HG03280 (cell line): Measurements from ENCODE around the gene ZDHHC11B.
"Not testable (repeated sequence)": the region's sequence is repeated elsewhere in the genome, so short reads cannot be mapped to it uniquely, and the experiment has no call there.

ENCODE experiments used
- ATAC-seq: cut with Tn5 transposase; IDR thresholded peaks from one replicate; pipeline ENCODE4 v1.9.1; 2021; ENCODE audit warnings: mild to moderate bottlenecking, moderate library complexity; ENCODE audit not compliant: unreplicated experiment

ZDHHC11B gene

DNA sequence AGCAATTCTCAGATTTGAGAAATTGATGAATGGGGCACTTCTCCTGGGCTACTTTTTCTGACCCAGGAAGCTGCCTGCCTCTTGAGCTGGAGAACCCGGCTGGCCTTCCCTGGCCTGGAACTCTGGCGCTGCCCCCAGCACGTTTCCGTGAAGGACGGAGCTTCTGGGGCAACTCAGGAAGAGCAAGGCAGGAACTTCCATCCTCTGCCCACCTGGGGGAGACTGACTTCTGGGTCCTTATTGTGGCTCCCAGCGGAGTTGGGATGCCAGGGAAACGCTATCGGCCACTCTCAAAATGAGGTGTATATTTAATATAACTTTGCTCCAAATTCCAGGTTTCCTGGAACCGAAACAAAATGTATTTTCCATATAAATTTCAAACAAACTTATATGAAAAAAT, 57.4 kb downstream of the ZDHHC11B start:
- ATAC-seq = not testable (repeated sequence)

DNA sequence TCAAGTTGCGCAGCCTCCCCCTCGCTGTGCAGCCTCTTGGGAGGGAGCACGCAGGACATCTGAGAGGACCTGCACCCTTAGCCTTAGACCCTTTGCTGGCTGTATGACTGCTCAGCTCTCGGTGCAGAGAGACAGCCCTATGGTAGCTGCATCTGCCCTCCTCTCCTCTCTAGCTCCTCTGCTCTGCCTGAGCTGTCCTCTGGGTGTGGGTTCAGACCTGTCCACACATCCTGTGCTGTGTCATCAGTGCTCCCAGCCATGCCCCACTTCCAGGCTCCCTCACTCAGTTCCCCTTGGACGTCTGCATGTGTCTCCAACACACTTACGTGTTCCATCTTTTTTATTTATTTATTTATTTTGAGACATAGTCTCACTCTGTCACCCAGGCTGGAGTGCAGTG, 60.7 kb downstream of the ZDHHC11B start:
- not testable (repeated sequence) for ATAC-seq

DNA sequence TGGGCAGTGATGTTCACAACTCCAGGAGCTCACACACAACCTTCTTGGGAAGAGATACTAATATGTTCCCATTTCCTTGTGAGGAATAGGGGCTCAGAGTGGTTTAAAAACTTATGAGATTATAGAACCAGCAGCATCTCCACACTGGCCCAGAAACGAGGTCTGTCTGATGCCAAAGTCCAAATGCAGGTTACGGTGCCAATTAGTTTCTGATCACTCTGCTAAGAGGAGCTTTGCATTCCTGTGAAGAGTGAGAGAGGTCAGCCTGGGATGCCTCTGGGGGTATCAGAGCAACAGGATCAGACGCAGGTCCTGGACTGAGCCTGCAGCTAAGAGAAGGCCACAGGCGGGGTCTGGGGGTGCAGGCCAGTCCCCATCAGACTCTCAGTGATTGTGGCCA, 61.2 kb downstream of the ZDHHC11B start:
- ATAC-seq = not testable (repeated sequence)

DNA sequence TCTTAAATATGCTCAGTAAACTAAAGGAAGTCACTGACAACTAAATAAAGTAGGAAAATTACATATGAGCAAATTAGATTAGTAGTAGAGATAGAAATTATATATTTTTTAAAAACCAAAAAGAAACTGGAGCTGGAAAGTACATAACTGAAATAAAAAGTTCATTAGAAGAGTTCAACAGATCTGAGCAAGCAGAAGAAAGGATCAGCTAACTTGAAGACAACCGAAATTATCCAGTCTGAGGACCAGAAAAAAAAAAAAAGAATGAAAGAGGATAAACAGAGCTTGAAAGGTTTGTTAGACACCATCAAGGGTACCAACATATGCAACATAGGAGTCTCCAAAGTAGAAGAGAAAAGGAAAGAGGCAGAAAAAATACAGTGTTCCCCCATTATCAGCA, 65.2 kb downstream of the ZDHHC11B start:
- not testable (repeated sequence) for ATAC-seq

DNA sequence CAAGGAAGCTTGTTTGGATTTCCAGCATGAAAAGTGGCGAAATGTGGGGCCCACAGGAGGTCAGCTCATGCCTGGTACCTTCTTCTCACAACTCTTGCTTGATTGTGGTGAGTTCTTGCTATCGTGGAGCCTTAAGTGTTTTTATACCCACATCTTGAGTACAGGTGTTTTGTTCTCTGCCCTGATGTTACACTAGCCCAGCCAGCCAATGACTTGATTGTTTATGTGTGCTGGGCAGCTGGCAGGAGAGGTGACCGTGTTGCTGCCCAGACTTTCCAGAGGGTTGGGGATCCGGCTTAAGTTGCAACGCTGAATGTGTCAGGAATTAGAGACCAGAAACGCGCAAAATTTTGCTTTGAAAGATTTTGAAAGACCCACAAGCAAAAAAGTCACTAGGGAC, 67.4 kb downstream of the ZDHHC11B start:
- ATAC-seq = no peak

DNA sequence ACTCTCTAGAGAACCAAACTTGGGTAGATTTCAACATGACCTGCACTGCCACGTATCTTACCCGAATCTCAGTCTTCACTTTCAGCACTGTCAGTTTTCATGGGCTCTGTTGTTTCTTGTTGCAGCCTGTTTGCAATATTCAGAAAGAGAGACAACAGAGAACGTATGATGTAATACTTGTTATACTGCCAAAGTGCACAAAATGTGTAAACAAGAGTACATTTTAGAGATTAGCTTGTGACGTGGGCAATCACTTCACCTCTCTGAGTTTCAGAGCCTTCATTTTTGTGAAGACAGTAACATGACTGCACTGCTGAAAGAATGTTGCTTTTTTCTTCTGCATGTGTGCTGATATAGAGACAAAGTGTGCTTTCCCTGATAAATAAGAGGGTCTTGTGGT, 67.8 kb downstream of the ZDHHC11B start:
- ATAC-seq = not testable (repeated sequence)

DNA sequence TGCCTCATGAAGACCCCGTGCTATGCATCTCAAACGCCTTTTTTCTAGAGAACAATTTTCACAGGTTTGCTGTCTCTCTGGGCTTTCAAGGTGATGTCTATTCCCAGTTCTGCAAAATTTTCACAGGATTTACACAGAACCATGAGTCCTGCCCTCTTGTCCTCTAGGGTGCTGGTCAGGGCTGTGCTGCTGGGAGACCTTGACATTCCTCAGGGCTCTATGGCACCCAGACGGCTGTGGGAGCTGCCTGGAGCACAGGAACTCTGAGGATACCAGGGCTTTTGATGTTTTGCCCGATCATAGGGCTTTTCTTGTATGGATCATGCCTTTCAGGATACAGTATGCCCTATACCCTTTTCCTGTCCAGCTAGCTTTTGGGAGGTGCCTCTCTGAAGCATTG, 68.9 kb downstream of the ZDHHC11B start:
- ATAC-seq = not testable (repeated sequence)

DNA sequence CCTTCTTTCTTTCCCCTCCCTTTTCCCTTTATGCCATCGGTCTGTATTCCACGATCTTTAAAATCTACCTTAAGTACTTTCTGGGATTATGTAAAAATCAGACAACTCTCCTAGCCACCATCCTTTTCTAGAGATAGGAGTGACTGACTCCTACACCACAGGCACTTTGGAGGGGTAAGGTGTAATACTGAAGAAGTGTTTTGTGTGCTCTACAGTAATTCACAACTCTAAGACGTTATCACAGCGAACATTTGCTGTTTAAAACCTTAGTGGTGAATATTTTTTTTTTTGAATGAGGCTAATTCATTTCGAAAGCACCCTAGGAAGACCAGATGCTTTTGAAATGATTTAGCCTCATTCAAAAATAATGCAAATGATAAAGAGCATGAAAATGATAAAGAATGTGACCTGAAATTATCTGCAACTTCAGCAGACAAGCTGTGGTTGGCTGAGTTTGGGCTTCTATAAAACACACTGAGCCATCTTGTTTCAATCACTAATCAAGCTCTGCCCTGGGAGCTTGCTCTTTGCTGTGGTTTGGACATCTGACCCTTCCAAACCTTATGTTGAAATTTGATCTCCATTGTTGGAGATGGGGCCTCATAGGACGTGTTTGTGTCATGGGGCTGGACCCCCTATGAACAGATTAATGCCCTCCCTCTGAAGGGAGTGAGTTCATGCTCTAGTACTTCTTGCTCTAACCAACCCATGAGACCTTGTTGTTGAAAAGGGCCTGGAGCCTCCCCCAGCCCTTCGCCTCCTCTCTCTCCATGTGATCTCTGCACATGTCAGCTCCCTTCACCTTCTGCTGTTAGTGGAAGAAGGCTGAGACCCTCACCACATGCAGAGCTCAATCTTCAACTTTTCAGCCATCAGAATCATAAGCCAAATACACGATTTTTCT, 70.1 kb downstream of the ZDHHC11B start:
- ATAC-seq = not testable (repeated sequence)

DNA sequence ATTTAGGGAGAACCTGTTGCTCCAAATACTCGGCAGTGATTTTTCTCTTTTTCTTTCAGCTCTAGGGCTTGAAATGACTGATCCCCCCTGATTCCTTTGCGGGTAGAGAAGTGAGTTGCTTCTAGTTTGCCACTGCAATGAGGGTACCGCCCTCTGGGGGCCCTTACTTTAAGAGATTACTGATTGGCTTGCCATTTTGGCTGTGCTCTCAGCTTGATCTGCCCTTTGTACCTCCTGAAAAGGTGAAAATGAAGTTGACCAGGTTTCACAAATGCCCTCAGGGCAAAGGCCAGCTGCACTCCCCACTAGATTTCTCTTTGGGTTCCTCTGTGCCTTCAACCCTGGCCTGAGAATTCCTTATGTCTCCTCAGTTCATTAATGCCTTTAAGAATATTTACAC, 70.8 kb downstream of the ZDHHC11B start:
- not testable (repeated sequence) for ATAC-seq

DNA sequence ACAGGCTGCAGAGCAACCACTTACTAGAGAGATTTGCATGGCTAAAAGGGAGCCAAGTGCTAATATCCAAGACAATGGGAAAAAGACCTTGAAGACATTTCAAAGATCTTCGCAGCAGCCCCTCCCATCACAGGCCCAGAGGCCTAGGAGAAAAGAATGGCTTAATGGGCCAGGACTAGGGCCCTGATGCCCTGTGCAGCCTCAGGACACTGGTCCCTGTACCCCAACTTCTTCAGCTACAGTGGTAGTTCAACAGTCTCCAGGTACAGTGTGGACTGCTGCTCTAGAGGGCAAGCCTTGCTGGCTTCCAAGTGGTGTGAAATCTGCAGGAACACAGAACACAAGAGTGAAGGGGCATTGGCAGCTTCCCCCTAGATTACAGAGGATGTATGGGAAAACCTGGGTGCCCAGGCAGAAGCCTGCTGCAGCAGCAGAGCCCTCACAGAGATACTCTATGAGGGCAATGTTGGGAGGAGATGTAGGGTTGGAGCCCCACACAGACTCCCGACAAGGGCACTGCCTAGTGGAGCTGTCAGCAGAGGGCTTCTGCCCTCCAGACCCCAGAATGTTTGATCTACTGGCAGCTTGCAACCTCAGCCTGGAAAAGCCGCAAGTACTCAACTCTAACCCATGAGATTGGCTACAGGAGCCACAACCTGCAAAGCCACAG, 75.5 kb downstream of the ZDHHC11B start:
- not testable (repeated sequence) for ATAC-seq

DNA sequence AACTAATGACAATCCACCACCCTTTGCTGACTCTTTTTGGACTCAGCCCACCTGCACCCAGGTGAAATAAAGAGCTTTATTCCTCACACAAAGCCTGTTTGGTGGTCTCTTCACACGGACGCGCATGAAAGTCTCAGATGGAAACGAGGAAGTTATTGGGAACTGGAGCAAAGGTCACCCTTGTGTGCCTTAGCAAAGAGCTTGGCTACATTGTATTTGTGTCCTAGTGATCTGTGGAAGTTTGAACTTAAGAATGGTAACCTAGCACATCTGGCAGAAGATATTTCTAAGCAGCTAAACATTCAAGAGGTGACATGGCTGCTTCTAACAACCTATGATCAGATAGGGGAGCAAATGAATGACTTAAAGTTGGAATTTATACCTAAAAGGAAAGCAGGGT, 76.2 kb downstream of the ZDHHC11B start:
- not testable (repeated sequence) for ATAC-seq

DNA sequence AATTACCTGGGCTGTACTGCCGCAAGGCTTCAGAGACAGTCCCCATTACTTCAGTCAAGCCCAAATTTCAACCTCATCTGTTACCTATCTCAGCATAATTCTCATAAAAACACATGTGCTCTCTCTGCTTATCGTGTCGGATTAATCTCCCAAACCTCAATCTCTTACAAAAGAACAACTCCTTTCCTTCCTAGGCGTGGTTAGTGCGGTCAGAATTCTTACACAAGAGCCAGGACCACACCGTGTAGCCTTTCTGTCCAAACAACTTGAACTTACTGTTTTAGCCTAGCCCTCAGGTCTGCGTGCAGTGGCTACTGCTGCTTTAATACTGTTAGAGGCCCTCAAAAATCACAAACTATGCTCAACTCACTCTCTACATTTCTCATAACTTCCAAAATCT, 78.4 kb downstream of the ZDHHC11B start:
- not testable (repeated sequence) for ATAC-seq

DNA sequence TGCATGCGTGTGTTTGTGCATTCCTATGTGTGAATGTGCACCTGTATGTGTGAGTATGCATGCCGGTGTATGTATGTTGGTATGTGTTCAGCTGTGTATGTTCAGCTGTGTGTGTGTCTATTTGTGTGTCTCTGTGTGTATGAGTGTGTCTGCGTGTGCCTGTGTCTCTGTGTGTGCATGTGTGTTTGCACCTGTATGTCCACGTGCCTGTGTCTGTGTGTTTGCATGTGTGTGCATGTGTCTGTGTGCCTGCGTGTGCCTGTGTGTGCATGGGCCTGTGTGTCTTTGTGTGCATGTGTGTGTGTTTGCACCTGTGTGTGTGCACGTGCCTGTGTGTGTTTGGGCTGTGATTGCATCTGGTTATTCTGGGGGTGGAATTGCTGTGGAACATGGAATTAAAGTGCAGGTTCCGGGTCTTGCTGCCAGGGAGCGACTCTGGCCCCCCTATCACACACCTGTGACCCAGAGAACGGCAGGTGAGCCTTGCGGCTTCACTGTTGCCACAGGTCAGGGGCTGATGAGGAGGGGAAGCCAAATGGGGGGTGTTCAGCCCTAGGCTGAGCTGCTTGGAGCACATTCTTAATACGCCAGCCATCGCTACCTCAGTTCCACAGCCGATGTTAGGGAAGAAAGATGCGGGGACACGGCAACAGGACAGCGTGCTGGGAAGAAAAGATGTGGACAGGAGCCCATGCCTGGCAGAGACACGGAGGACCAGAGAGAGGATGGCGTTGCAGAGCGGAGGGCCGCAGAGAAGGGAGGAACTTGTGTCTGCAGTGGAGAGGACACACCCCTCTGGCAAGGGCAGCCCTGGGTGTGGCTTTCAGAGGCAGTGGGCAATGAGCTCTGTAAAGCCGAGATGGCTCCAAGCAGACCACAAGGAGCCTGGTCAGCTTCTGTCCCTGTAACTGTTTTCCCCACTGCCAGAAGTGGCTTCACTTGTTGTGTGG, 87.5 kb downstream of the ZDHHC11B start:
- ATAC-seq = not testable (repeated sequence)

DNA sequence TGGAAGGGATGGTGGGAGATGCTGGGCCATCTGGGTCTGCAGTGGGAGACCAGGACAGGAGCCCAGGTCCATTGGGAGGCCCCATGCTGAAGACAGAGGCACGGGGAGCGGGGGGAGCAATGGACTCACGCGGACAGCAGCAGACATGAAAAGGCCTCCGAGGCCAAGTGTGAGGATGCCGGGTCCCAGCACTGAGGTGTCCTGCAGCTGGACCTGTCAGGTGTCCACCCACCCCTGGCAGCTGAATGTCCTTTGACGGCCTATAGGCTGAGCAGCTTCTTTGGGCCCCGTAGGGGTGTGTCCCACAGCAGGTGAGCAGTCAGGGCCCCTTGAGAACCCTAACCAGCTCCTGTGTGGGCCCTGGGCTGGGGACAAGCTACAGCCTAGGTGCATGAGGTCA, 88.3 kb downstream of the ZDHHC11B start:
- ATAC-seq = not testable (repeated sequence)

DNA sequence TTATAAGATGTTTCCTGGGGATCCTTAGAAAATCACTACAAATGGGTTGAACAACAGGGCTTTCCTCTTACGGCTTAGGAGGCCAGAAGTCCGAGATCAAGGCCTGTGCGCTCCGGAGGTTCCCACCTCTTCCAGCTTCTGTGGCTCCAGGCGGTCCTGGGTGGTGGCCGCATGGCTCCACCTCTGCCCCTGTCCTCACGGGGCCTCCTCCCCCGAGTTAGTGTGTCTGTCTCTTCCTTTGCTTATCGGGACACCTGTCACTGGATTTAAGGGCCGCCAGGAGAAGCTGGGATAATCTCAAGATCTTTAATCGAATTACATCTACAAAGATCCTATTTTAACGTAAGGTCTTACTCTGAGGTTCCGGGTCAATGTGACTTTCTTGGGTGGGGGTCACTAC, 89.1 kb downstream of the ZDHHC11B start:
- not testable (repeated sequence) for ATAC-seq

DNA sequence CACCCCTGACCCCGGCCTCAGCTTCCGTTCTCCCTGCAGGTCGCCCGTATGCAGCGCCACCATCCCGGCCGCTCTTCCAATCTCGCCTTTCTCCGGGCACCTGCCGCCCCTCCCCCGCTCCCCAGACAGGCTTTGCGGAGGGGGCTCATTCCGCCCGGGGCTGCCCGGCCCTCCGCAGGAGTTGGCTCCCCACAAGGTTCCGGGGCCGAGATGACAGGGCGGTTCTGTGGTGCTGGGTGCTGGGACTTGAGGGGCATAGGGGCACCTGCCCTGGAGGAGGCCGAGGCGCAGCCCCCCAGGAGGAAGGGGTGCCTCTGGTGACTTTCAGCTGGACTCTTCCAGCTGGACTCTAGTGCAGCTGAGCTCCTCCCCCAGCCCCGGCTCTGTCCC, 90.5 kb downstream of the ZDHHC11B start:
- not testable (repeated sequence) for ATAC-seq

DNA sequence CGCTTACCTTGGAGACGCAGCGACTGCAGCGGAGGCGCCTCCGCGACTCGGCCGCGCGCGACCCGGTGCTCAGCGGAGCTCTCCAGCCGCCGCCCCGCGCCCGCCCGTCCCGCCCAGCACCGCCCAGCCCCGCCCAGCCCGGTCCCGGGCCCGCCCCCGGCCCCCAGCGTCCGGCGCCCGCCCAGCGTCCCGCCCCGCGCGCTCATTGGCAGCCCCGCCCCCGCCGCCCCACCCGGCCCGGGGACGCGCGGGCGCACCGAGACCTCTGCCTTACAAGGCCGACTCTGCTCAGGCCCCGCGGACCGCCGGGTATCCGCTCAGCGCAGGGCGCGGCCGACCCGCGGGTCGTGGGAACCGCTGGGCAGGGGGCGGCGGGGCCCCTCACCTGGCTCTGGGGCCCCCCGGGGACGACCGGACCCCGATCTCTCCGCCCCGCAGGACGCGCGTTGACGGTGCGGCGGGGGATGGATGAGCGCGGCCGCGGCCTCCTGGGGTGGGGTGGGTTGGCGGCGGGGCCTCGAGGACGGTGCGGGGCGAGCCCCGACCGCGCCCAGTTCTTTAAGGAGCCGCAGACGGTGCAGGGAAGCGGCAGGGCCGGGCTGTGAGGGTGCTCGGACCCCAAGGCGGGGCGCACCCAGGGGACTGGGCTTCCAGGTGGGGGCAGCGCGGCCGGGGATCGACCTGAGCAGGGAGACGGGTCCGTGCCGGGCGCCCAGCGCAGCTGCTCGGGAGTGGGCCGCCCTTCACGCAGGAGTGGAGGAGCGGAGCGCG, 91.1 kb downstream of the ZDHHC11B start, which contains the start of gene TPPP:
TPPP (minus strand) TSS at position 82 of the 771 bp plus-strand sequence. CDS start 15,292 bp downstream, outside the sequence.
- peak; percentile 75 for ATAC-seq

DNA sequence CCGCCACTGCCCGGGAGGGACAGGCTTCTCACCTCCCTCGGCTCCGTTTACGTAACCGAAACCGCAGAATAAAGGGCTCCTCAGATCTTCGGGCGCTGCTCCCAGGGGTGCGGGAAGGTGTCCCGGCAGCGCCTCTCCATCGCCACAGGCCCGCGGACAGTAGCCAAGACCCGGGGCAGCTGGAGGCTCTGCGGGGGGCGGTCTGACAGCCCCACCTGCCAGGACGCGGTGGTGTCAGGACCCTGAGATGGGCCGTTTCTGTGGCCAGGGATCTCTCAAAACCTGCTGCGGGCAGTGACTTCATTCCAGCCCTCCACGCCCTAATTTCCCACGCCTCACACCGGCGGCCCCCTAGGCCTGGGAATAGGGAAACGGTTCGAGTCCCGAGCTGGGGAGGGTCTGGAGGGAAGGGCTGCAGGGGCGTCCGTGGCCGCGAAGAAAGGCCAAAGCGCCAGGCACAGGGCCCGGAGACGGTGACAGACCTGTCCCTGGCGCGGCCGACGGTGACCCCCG, 91.9 kb downstream of the ZDHHC11B start:
- ATAC-seq = peak; percentile 15

DNA sequence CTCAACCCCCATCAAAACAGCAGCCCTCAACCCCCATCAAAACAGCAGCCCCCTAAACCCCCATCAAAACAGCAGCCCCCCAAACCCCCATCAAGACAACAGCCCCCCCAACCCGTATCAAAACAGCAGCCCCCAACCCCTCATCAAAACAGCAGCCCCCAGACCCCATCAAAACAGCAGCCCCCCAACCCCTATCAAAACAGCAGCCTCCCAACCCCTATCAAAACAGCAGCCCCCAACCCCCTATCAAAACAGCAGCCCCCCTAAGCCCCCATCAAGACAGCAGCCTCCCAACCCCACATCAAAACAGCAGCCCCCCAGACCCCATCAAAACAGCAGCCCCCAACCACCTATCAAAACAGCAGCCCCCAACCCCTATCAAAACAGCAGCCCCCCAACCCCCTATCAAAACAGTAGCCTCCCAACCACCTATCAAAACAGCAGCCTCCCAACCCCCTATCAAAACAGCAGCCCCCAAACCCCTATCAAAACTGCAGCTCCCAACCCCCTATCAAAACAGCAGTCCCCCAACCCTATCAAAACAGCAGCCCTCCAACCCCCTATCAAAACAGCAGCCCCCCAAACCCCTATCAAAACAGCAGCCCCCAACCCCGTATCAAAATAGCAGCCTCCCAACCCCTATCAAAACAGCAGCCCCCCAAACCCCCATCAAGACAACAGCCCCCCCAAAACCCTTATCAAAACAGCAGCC, 92.6 kb downstream of the ZDHHC11B start:
- ATAC-seq = no peak
